ENCODE data around the gene MRPL19.
A peak's percentile ranks its signal among the peaks of the same experiment; 100 is the strongest.

The MRPL19 gene

GRCh38 chr2:75646583-75647425 lies at the start of gene MRPL19:
Gene MRPL19, plus strand, starts transcription at chr2:75646783. Its CDS starts 25 bp downstream, at chr2:75646808.
- peak; percentile 55 to 72 for DNase-seq (ENCODE audit: low read depth in 2 of 2)

DNA sequence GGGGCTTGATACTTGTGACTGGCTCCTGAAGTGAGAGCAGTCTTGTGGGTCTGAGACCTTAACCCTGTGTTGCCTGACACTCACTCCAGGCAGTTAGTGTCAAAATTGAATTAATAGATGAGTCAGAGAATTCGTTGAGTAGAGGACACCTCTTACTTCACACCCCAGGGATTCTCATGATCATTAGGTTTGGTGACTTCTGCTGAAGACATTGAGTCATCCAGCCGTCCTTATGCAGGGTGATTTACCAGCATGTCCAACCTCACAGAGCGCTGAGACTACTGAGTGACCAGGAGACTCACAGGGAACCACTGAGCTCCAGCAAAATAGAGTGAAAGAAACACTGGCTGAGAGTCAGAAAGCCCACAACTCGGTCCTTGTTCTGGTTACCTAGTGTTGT lies 49.8 kb upstream of the MRPL19 start:
- DNase-seq (ENCODE audit: low read depth in 2 of 2): no peak

DNA sequence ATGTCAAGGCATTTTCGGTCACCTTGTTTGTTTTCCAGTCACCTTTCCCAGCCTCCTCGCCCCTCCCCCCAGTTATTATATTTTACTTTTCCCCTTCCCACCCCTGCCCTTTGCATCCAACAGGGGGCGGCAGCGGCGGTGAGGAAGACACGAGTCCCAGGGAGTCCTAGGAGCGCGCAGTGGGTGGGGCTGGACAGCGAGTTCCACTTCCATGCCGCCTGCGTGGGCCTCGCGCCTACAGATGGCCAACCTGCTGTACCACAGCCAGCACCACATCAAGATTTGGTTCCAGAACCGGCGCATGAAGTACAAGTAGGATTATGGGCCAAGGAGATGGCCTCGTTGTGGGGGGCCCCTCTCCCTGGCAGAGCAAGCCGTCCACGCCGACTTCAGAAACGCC lies 48.6 kb upstream of the MRPL19 start:
- DNase-seq (ENCODE audit: low read depth in 2 of 2): no peak

DNA sequence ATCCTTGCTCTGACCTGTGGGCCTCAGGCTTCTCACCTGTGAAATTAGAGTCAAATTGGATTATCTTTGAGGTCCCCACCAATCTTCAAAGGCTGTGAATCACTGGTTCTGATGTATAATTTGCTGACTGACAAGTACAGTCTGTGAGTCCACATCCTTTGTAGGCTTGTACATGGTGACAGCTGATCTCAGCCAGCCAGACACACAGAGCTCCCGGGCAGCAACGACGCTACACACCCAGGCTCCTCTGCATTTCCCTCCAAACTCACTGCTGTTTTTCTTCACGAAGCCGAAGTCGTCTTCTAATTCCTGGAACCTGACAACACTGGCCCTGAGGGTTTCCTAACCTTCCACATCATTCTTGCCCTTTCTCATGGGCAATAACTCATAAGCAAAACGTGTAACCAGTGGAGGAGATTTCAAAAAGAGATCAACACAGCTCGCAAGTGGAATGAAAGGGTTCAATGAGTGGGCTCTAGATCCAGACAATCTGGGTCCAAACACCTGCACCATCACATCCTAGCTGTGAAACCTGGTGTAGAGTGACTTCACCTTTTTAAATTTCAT lies 47.9 kb upstream of the MRPL19 start:
- no peak for DNase-seq (ENCODE audit: low read depth in 2 of 2)

DNA sequence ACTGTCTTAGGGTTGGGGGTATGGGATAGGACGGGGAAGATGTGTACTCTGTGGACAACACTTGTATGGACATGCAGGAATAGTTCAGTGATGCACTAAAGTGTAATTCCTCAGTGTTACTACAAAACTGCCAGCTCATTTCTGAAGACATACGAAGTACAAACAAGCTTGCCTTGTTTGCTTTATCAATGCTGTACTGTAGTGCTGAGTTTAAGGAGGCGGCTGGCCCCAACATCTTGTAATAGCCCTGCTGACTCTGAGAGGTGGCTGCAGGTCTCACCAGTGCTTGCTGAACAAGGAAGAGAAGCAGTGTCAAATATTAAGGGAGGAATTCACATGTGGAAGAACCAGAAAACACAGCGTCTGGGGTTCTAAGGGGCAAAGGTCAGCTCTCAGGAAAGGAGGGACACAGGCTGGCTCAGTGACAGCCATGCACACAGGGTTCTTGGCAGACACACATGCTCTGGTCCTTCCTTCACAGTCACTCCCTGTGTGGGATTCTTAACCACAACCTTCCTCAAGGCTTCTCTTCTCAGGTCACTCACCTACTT lies 46.0 kb upstream of the MRPL19 start:
- no peak for DNase-seq (ENCODE audit: low read depth in 2 of 2)

DNA sequence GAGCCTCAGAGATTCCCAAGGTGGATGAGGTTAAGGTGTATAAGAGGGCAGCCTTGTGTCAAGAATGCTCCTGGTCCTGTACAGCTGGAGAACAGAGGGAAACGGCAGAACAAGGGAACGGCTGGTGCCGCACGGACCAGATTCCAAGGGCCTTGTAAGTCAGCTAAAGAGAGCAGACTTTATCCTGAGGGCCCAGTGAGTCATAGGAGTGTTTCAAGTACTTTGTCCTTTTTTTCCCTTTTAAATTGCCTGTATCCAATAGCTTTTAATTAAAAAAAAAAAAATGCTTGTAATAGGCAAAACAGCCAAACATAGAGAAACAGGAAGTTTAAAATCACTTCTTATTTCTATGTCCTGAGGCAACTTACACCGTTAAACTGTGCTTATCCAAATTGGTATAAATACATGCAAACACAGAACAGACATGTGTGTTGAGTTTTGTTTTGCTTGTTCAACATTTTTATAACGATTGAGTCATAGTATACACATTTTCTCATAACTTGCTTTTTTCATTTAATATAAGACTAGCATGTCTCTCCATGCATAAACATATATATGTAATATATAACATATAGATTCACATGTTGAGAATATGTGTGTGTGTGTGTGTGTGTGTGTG lies 43.8 kb upstream of the MRPL19 start:
- DNase-seq (ENCODE audit: low read depth in 2 of 2): no peak

DNA sequence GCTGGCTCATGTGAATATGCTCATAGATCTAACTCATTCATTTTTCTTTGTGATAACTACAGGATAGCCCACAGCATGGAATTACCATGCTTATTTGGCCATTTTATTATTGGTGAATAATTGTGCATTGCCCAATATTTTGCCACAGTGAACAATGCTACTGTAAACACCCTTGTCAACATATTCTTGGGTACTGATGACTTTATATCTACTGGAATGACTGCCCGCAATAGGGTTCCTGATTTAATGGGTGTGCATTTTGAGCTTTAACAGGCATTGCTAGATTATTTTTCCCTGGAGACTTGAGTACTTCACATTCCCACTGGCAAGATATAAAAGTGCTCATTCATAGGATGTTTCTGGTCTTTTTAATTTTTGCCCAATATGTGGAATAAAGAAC lies 43.1 kb upstream of the MRPL19 start:
- DNase-seq (ENCODE audit: low read depth in 2 of 2): no peak

DNA sequence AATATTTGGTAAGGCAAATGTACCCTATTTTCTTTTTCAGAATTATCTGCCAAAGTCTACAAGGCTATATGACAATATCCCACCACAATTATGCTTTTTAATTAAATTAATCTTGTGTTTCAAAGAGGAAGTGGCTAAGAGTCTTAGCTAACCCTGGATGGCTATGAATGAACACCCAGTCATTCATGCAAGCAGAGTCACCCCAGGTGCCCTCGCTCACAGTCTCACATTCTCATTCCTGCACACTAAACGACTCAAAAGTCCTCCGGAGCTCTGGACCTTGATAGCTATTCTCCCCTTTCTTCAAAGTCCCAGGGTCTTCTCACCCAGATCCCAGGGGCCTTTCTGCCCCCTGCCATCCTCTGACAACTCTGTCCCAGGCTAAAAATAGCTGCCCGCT lies 42.1 kb upstream of the MRPL19 start:
- DNase-seq (ENCODE audit: low read depth in 2 of 2): no peak

DNA sequence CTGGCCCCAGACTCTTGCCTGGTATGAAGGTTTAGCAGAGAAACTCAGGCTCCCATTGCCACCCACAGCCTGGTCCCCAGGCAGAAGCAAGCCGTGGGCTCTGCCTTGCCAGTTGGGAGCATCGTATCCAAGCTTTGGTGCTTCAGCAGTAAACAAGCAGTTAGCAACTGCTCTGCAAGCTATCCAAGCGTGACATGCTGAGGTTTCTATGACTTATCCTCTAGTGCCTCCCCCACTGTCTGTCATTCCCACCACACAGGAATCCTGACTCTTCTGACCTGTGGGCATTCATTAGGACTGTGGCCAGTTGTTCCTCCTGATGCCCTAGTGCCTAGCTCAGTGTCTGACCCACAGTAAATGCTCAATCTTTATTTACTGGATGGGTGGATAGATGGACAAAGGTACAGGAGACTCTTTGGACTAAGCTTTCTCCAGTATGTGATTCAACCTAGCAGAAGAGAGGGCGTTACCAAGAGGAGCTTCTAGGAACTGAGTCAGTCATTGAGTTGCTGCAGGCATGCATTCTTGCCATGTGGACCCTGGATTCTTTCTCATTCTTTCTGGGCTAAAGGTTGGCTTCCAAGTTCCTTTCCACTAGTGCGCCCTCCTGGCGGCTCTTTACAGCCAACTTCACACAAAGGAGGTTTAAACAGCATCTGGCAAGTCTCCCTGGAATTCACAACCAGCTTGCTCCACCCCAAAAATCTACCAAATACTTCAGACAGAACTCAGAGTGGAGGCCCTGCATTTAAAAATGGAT lies 40.6 kb upstream of the MRPL19 start:
- DNase-seq (ENCODE audit: low read depth in 2 of 2): no peak

GRCh38 chr2:75606761-75607399 lies 39.7 kb upstream of the MRPL19 start:
- DNase-seq (ENCODE audit: low read depth in 2 of 2): no peak

DNA sequence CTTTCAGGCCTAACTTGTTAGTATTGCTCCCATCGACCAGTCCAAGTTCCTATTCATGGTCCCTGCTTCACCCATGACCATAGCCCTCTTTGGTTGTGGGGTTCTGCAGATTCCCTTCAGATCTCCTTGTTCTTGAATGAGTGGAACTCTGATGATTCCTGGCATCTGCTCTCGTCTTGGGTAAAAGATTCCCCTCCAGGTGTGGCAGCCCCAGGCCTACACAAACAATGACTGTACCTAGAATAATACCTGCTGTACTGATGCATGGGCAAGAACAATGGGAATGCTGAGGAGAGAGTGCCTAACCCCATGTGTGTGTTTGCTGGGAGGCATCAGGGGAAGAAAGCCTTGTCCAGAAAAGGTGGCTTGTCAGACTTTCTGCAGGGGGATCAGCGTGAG lies 39.2 kb upstream of the MRPL19 start:
- DNase-seq (ENCODE audit: low read depth in 2 of 2): no peak

GRCh38 chr2:75607988-75608683 lies 38.4 kb upstream of the MRPL19 start:
- no peak for DNase-seq (ENCODE audit: low read depth in 2 of 2)

- peak; percentile 22 to 35 for DNase-seq (ENCODE audit: low read depth in 2 of 2)
Measured at GRCh38 chr2:75608684-75609333, 37.8 kb upstream of the MRPL19 start.

DNA sequence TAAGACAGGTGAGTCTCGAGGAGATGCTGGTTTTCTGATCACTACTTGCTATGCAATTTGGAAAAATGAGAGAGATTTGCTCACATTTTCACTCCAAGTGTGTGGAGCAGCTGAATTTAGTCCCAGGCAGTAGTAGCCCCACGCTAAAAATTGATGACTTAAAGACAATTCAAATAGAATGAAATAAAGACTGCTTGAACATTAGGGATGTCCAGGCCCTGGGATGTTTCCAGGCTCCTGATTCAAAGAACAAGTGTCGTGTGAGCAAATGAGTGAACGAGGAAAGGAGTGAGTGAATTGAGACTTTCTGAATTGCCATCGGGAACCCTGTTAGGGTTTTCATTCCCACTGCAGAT lies 37.3 kb upstream of the MRPL19 start:
- no peak for DNase-seq (ENCODE audit: low read depth in 2 of 2)

- no peak for DNase-seq (ENCODE audit: low read depth in 2 of 2)
Measured at GRCh38 chr2:75609937-75610508, 36.6 kb upstream of the MRPL19 start.

GRCh38 chr2:75610671-75611070 lies 35.9 kb upstream of the MRPL19 start:
- DNase-seq (ENCODE audit: low read depth in 2 of 2): no peak

DNA sequence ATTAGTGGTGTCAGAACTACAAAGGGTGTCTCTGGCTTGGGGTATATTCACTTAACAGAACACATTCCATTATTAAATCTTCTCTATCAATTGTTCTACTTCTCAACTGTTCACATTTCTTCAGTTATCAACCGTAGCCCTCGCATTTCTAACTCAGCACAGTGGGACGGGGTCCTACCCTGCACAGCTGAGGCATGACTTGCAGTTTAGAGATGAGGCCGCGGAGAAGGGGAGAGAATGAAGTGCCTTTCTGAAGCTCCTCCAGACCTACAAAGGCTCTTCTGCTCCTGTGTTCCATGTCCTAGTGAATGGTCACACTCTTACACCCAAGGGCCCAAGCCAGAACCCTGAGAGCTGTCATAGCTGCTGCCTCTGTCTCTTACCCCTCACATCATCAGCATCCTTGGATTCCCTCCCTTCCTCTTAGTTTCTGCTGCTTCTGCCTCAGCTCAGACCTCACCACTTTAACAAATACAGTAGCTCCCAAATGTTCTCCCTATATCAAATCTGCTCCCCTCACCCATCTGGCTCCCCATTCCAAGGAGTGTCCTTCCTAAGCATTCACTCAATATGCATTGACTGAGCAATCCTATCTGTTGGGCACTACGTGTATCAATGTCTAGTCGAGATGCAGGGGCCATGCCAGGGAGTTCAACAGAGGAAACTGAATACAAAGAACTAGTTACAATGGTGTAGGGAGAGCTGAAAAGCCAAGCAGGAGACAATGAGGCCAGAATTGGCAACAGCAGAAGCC lies 34.3 kb upstream of the MRPL19 start:
- DNase-seq (ENCODE audit: low read depth in 2 of 2): no peak

- DNase-seq (ENCODE audit: low read depth in 2 of 2): no peak
Measured at GRCh38 chr2:75612862-75613243, 33.7 kb upstream of the MRPL19 start.

DNA sequence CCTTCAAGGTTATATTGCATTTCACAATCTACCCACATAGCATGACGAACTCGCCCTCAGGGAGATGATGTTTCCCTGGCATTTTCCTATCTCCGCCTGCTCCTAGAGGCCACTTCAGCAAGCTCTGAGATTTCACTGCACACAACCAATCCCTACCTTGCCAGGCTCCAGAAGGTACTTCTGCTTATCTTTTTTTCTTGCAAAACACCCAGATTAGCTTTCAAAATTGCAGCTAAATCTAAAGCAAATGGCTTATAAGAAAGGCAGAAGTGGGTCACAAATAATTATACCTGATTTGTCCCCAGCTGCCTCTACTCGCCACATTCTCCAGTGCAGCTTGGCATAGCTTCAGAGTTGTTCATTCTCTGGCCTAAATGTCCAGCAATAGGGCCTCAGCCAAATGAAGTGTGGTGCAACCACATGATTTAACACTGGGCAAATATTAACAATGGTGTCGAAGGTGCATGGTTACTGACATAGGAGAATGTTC lies 32.4 kb upstream of the MRPL19 start:
- DNase-seq (ENCODE audit: low read depth in 2 of 2): no peak
